AG10803 (cell line): ENCODE data around the gene PLXNB3.

Experiments used
- DNase-seq: peaks from one replicate; pipeline ENCODE4 v3.0.0; 2010; ENCODE audit warnings: low read depth
- H3K4me3 ChIP-seq: 2 replicates; pipeline ENCODE4 v1.5.1; 2011; ENCODE audit warnings: mild to moderate bottlenecking, low read length, control low read depth
- CTCF ChIP-seq: conservative IDR thresholded peaks from 2 replicates; pipeline ENCODE4 v1.5.1; 2011; ENCODE audit warnings: mild to moderate bottlenecking, low read length, control low read depth, inconsistent platforms

PLXNB3 gene

DNA sequence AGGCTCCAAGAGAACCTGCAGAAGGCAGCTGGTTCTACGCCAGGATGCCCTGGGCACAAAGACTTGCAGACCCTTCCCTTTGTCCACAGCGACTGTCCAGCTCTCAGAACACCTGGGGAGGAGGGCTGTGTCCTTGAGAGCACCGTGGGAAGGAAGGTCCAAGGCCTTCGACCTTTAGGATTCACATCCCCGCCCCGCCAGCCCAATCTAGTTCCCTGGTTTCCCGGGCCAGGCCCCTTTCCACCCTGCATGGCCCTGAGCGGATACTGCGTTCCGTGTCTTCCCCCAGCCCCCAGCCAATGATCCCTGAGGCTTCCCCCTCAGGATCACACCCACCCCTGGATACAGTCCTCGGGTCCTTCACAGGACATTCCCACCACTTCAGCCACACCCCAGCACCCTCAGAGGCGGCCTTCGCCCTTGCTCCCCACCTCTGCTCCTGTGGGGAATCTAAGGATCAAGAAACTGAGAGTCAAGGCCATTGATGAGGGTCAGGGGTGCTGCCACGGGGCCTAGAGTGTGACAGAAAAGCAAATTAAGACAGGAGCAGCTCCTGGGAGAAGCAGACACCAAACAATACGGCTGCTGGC lies 30.3 kb upstream of the PLXNB3 start:
- TF ChIP-seq CTCF: no peak
- H3K4me3 ChIP-seq: no peak overlapping the region
- DNase-seq: no peak

DNA sequence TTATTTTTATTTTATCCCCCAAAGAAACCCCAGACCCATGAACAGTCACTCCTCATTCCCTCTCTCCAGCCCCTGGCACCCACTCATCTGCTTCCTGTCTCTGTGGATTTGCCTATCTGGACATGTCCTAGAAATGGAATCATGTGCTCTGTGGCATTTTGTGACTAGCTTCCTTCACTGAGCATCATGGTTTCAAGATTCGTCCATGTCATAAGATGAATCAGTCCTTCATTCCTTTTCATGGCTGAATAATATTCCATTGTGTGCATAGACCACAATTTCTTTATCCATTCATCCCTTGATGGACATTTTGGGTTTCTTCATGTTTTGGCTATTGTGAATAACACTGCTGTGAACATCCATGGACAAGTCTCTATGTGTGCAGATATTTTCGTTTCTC lies 29.2 kb upstream of the PLXNB3 start:
- no peak for DNase-seq
- TF ChIP-seq CTCF: no peak
- no peak overlapping the region for H3K4me3 ChIP-seq

- DNase-seq: no peak
- H3K4me3 ChIP-seq: no peak overlapping the region
- TF ChIP-seq CTCF: no peak
Measured at GRCh38 chrX:153735274-153735673, 28.8 kb upstream of the PLXNB3 start.

DNA sequence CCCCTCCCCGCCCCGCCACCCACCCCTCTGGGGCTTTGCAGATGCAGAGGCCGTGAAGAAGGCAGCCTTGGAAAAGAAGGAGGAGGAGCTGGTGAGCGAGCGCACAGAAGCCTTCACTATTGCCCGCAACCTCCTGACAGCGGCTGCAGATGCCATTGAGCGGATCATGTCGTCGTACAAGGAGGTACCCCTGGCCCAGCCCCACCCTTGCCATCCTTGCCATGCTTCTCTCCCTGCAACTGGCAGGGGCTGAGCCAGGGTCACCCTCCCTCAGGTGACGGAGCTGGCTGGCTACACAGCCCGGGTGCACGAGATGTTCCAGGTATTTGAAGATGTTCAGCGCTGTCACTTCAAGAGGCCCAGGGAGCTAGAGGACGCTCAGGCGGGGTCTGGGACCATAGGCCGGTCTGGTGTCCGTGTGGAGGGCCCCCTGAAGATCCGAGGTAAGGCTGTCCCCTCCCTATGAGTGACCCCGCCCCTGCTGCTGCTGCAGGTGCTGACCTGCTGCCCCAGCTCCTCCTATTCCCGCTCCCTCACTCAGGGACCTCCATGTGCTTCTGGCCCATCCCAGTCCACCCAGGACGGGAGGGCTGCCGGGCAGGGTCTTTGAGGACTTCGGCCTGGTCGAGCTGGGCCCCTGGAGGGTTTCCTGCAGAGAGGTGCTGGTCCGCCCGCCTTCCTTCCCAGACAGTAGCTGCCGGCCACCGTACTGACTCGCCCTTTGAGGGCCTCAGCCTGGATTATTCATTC lies 27.8 kb upstream of the PLXNB3 start:
- H3K4me3 ChIP-seq: no peak overlapping the region
- DNase-seq: no peak
- no peak for TF ChIP-seq CTCF

DNA sequence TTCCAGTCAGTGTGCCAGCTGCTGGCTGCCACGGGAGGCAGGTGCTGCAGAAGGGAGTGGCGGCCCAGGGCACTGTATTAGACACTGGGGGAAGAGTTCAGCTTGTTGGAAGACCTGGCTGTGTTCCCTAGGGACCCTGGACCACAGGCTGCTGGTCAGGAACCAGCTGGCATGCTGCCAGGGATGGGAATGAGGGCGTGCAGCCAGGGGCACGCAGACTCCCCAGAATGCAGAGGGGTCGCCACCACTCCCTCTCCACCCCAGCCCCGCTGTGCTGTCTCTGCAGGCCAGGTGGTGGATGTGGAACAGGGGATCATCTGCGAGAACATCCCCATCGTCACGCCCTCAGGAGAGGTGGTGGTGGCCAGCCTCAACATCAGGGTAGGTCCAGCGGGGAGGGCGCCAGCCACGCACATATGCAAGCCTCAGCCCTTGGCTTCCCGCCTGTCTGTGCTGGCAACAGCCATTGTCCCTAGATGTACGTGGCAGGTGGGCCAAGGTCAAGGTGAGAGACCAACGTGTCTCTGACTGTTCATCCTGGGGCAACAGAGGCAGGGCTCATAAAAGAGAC lies 27.1 kb upstream of the PLXNB3 start:
- no peak for DNase-seq
- no peak overlapping the region for H3K4me3 ChIP-seq
- no peak for TF ChIP-seq CTCF

GRCh38 chrX:153738056-153738605 lies 25.9 kb upstream of the PLXNB3 start:
- no peak overlapping the region for H3K4me3 ChIP-seq
- DNase-seq: no peak
- no peak for TF ChIP-seq CTCF
